Loucy (cell line): ENCODE results near the gene DUSP5.

Source experiments
- H2AFZ ChIP-seq: fragments of 200-600 bp; sonication (generic); 2 replicates; pipeline ENCODE4 v1.6.0; 2016; ENCODE audit warnings: antibody characterized with exemption, mild to moderate bottlenecking, low read length, moderate library complexity
- H3F3A ChIP-seq: fragments of 200-600 bp; 2 replicates; pipeline ENCODE4 v1.6.0; 2016; ENCODE audit warnings: antibody characterized with exemption, low read depth, mild to moderate bottlenecking
- H3K27me3 ChIP-seq: fragments of 200-600 bp; sonication (generic); 2 replicates; pipeline ENCODE4 v1.6.1; 2014; ENCODE audit warnings: low read length, mild to moderate bottlenecking; ENCODE audit not compliant: insufficient read depth, poor library complexity, severe bottlenecking
- H3K36me3 ChIP-seq: fragments of 200-600 bp; sonication (generic); 2 replicates; pipeline ENCODE4 v1.6.1; 2016; ENCODE audit warnings: low read length; ENCODE audit not compliant: insufficient read depth
- H3K4me1 ChIP-seq: fragments of 200-600 bp; sonication (generic); 2 replicates; pipeline ENCODE4 v1.5.1; 2014; ENCODE audit warnings: low read length, mild to moderate bottlenecking; ENCODE audit not compliant: insufficient read depth, poor library complexity, severe bottlenecking
- H3K4me2 ChIP-seq: fragments of 200-600 bp; sonication (generic); 2 replicates; pipeline ENCODE4 v1.6.0; 2014; ENCODE audit warnings: antibody characterized with exemption, low read length, low read depth, mild to moderate bottlenecking; ENCODE audit not compliant: poor library complexity, severe bottlenecking
- H3K4me3 ChIP-seq: fragments of 200-600 bp; sonication (generic); 2 replicates; pipeline ENCODE4 v1.5.1; 2014; ENCODE audit warnings: low read length, mild to moderate bottlenecking, mixed read lengths; ENCODE audit not compliant: poor library complexity, severe bottlenecking
- H3K79me2 ChIP-seq: fragments of 200-600 bp; sonication (generic); 2 replicates; pipeline ENCODE4 v1.6.1; 2014; ENCODE audit warnings: low read length; ENCODE audit not compliant: insufficient read depth
- H3K9ac ChIP-seq: fragments of 200-600 bp; sonication (generic); 2 replicates; pipeline ENCODE4 v1.6.0; 2014; ENCODE audit warnings: mild to moderate bottlenecking, low read depth, low read length, moderate library complexity; ENCODE audit not compliant: poor library complexity, severe bottlenecking
- H3K9me2 ChIP-seq: fragments of 200-600 bp; sonication (generic); replicated peaks from 2 replicates; pipeline ENCODE4 v1.6.1; 2016; ENCODE audit warnings: low read depth, low read length, mixed read lengths
- H3K9me3 ChIP-seq: fragments of 200-600 bp; sonication (generic); 2 replicates; pipeline ENCODE4 v1.6.1; 2014; ENCODE audit warnings: mild to moderate bottlenecking, antibody characterized with exemption, low read length, low read depth; ENCODE audit not compliant: insufficient read depth
- H4K20me1 ChIP-seq: fragments of 200-600 bp; sonication (generic); 2 replicates; pipeline ENCODE4 v1.6.0; 2014; ENCODE audit warnings: antibody characterized with exemption, low read length, mild to moderate bottlenecking; ENCODE audit not compliant: insufficient read depth, poor library complexity, severe bottlenecking
- CTCF ChIP-seq: fragments of 200-600 bp; sonication (generic); conservative IDR thresholded peaks from 2 replicates; pipeline ENCODE4 v1.5.1; 2014; ENCODE audit warnings: mild to moderate bottlenecking, antibody characterized with exemption, low read length
- EZH2phosphoT487 ChIP-seq: fragments of 200-600 bp; IDR thresholded peaks from 2 replicates; pipeline ENCODE4 v1.6.1; 2018; ENCODE audit warnings: antibody characterized with exemption, mild to moderate bottlenecking, moderate library complexity, borderline replicate concordance

The DUSP5 gene

GRCh38 chr10:110506448-110506847 lies 8.7 kb downstream of the DUSP5 start:
- H3K79me2 ChIP-seq = no peaks in the 10 kb centered on the region
- peaks cover 8% of the 10 kb centered on the region for H3K4me1 ChIP-seq
- peaks cover 12% of the 10 kb centered on the region; the same call in 1 of the 2 replicates for H3K36me3 ChIP-seq
- no peaks in the 10 kb centered on the region for H4K20me1 ChIP-seq
- H3K9me2 ChIP-seq = no peaks in the 10 kb centered on the region
- no peaks in the 10 kb centered on the region for H3F3A ChIP-seq
- H3K27me3 ChIP-seq = no peaks in the 10 kb centered on the region
- H2AFZ ChIP-seq = no peak overlapping the region
- H3K9ac ChIP-seq = no peak overlapping the region
- no peak overlapping the region for H3K4me2 ChIP-seq
- H3K4me3 ChIP-seq = no peak overlapping the region
- no peaks in the 10 kb centered on the region for H3K9me3 ChIP-seq
- TF ChIP-seq CTCF (no peak), EZH2phosphoT487 (no peak)

- Histone ChIP-seq H3K9me2 (no peaks in the 10 kb centered on the region), H3K79me2 (no peaks in the 10 kb centered on the region), H3K4me3 (no peak overlapping the region), H4K20me1 (no peaks in the 10 kb centered on the region), H3K36me3 (peaks cover 12% of the 10 kb centered on the region; the same call in 1 of the 2 replicates), H3K9ac (no peak overlapping the region), H3K4me2 (no peak overlapping the region), H3K4me1 (peaks cover under 1% of the 10 kb centered on the region), H3K27me3 (no peaks in the 10 kb centered on the region), H3K9me3 (no peaks in the 10 kb centered on the region), H3F3A (no peaks in the 10 kb centered on the region), H2AFZ (no peak overlapping the region)
- TF ChIP-seq EZH2phosphoT487 = no peak
- no peak for TF ChIP-seq CTCF
Observed at GRCh38 chr10:110507346-110507745, 9.6 kb downstream of the DUSP5 start.

- Histone ChIP-seq H4K20me1 (no peaks in the 10 kb centered on the region), H3K9me3 (no peaks in the 10 kb centered on the region), H3K4me2 (no peak overlapping the region), H3K27me3 (no peaks in the 10 kb centered on the region), H3K9me2 (no peaks in the 10 kb centered on the region), H3K79me2 (no peaks in the 10 kb centered on the region), H3K4me3 (no peak overlapping the region), H3K36me3 (peaks cover 12% of the 10 kb centered on the region; the same call in 1 of the 2 replicates), H3F3A (no peaks in the 10 kb centered on the region), H3K4me1 (no peaks in the 10 kb centered on the region), H2AFZ (no peak overlapping the region), H3K9ac (no peak overlapping the region)
- TF ChIP-seq EZH2phosphoT487 (no peak), CTCF (no peak)
Observed at GRCh38 chr10:110508159-110508788, 10.6 kb downstream of the DUSP5 start.
